HL-60/S4 (cell line): ENCODE measurements around the gene ANKRD24.

ENCODE experiments used
- in situ Hi-C: fragments of 300-500 bp; cut with MboI; formaldehyde crosslinking; loops from 2 replicates; pipeline ENCODE4 v1.14.3; 2022; ENCODE audit warnings: low sequenced_read_pairs

Gene ANKRD24

GRCh38 chr19:4197625-4198466 is 15.4 kb downstream of the ANKRD24 start:
- in situ Hi-C loops, result no loop called here

GRCh38 chr19:4198467-4199126 is 16.1 kb downstream of the ANKRD24 start:
- in situ Hi-C loops, result no loop called here

- in situ Hi-C loops, result loop anchor here (10.0 to 25.0 kb wide), 2 partner anchors 355 to 512 kb away; no protein-coding TSS in a partner anchor
Observed at GRCh38 chr19:4199699-4200293, 17.3 kb downstream of the ANKRD24 start.

GRCh38 chr19:4200940-4201542 is 18.6 kb downstream of the ANKRD24 start:
- in situ Hi-C loops, result loop anchor here (10.0 to 25.0 kb wide), 2 partner anchors 356 to 514 kb away; no protein-coding TSS in a partner anchor

- in situ Hi-C loops, result loop anchor here (10.0 to 25.0 kb wide), 2 partner anchors 357 to 514 kb away; no protein-coding TSS in a partner anchor
Observed at GRCh38 chr19:4201798-4202197, 19.3 kb downstream of the ANKRD24 start.

- in situ Hi-C loops, result loop anchor here (10.0 to 25.0 kb wide), 2 partner anchors 362 to 520 kb away; no protein-coding TSS in a partner anchor
Observed at GRCh38 chr19:4206818-4207484, 24.5 kb downstream of the ANKRD24 start.

- in situ Hi-C loops, result loop anchor here (10.0 to 25.0 kb wide), 2 partner anchors 364 to 521 kb away; no protein-coding TSS in a partner anchor
Observed at GRCh38 chr19:4208385-4209094, 26.1 kb downstream of the ANKRD24 start.

- in situ Hi-C loops, result loop anchor here (25.0 kb wide), 1 partner anchor 523 kb away; no protein-coding TSS in a partner anchor
Observed at GRCh38 chr19:4210166-4210731, 27.8 kb downstream of the ANKRD24 start.

- in situ Hi-C loops, result loop anchor here (25.0 kb wide), 1 partner anchor 526 kb away; no protein-coding TSS in a partner anchor
Observed at GRCh38 chr19:4213116-4213515, 30.6 kb downstream of the ANKRD24 start.

GRCh38 chr19:4215807-4216206 is 33.3 kb downstream of the ANKRD24 start:
- in situ Hi-C loops, result loop anchor here (25.0 kb wide), 1 partner anchor 529 kb away; no protein-coding TSS in a partner anchor

GRCh38 chr19:4216846-4217245 is 34.4 kb downstream of the ANKRD24 start:
- in situ Hi-C loops, result loop anchor here (25.0 kb wide), 1 partner anchor 530 kb away; no protein-coding TSS in a partner anchor

GRCh38 chr19:4217429-4218264 is 35.2 kb downstream of the ANKRD24 start:
- in situ Hi-C loops, result loop anchor here (25.0 kb wide), 1 partner anchor 530 kb away; no protein-coding TSS in a partner anchor

GRCh38 chr19:4218523-4218922 is 36.0 kb downstream of the ANKRD24 start:
- in situ Hi-C loops, result loop anchor here (25.0 kb wide), 1 partner anchor 531 kb away; no protein-coding TSS in a partner anchor

- in situ Hi-C loops, result loop anchor here (25.0 kb wide), 1 partner anchor 533 kb away; no protein-coding TSS in a partner anchor
Observed at GRCh38 chr19:4220188-4220587, 37.7 kb downstream of the ANKRD24 start.

GRCh38 chr19:4224470-4224869 is 42.0 kb downstream of the ANKRD24 start:
- in situ Hi-C loops, result loop anchor here (25.0 kb wide), 1 partner anchor 537 kb away; no protein-coding TSS in a partner anchor

- in situ Hi-C loops, result no loop called here
Observed at GRCh38 chr19:4225885-4226284, 43.4 kb downstream of the ANKRD24 start.

- in situ Hi-C loops, result no loop called here
Observed at GRCh38 chr19:4227771-4228170, 45.3 kb downstream of the ANKRD24 start.

- in situ Hi-C loops, result no loop called here
Observed at GRCh38 chr19:4228765-4229178, 46.3 kb downstream of the ANKRD24 start.
